Uterus (tissue), 2 donors: ENCODE measurements around the gene CSTF1.

Experiments used
- POLR2A ChIP-seq, 2 donors: fragments of 450-650 bp; IDR thresholded peaks; one replicate each; pipeline ENCODE4 v1.6.1; 2016; ENCODE audit warnings: antibody characterized with exemption in 2 of 2, mild to moderate bottlenecking in 1 of 2, moderate library complexity in 1 of 2
- TF ChIP-seq, protein P1 (sequence below), 4 experiments: fragments of 200-600 bp in 2 of 4; fragments of 450-650 bp in 2 of 4; sonication (generic) in 2 of 4; IDR thresholded peaks; one replicate each; pipeline ENCODE4 v1.5.1; 2016 to 2019; ENCODE audit warnings: antibody characterized with exemption in 4 of 4, mild to moderate bottlenecking in 2 of 4, moderate library complexity in 1 of 4

GRCh38 chr20:56373942-56374341, 18.5 kb upstream of the CSTF1 start:
- TF ChIP-seq, protein P1, sequence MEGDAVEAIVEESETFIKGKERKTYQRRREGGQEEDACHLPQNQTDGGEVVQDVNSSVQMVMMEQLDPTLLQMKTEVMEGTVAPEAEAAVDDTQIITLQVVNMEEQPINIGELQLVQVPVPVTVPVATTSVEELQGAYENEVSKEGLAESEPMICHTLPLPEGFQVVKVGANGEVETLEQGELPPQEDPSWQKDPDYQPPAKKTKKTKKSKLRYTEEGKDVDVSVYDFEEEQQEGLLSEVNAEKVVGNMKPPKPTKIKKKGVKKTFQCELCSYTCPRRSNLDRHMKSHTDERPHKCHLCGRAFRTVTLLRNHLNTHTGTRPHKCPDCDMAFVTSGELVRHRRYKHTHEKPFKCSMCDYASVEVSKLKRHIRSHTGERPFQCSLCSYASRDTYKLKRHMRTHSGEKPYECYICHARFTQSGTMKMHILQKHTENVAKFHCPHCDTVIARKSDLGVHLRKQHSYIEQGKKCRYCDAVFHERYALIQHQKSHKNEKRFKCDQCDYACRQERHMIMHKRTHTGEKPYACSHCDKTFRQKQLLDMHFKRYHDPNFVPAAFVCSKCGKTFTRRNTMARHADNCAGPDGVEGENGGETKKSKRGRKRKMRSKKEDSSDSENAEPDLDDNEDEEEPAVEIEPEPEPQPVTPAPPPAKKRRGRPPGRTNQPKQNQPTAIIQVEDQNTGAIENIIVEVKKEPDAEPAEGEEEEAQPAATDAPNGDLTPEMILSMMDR (IDR thresholded peaks at IDR 0.05), result no peak
- TF ChIP-seq POLR2A (IDR thresholded peaks at IDR 0.05), result no peak
